Trophoblast cell (in vitro differentiated cells and primary cell): ENCODE results near the gene NMRAL1.

ENCODE experiments used
- DNase-seq, 2 donors: peaks; one replicate each; pipeline ENCODE4 v3.0.0-alpha.2; 2016
- H2AFZ ChIP-seq: 2 replicates; pipeline ENCODE4 v1.6.1; 2013; ENCODE audit warnings: low read length, moderate library complexity, mild to moderate bottlenecking; ENCODE audit not compliant: insufficient read depth, poor library complexity
- H2AK5ac ChIP-seq: 2 replicates; pipeline ENCODE4 v1.6.1; 2013; ENCODE audit warnings: mild to moderate bottlenecking, low read length
- H2BK120ac ChIP-seq: 2 replicates; pipeline ENCODE4 v1.6.1; 2013; ENCODE audit warnings: low read length, mild to moderate bottlenecking, moderate library complexity; ENCODE audit not compliant: insufficient read depth, poor library complexity
- H2BK12ac ChIP-seq: 2 replicates; pipeline ENCODE4 v1.6.1; 2013; ENCODE audit warnings: mild to moderate bottlenecking, low read length, moderate library complexity
- H2BK5ac ChIP-seq: 2 replicates; pipeline ENCODE4 v1.6.1; 2013; ENCODE audit warnings: low read length, low read depth, moderate library complexity, mild to moderate bottlenecking; ENCODE audit not compliant: poor library complexity
- H3K14ac ChIP-seq: 2 replicates; pipeline ENCODE4 v1.6.1; 2013; ENCODE audit warnings: mild to moderate bottlenecking, low read length
- H3K18ac ChIP-seq: 2 replicates; pipeline ENCODE4 v1.6.1; 2013; ENCODE audit warnings: mild to moderate bottlenecking, low read length
- H3K23ac ChIP-seq: 2 replicates; pipeline ENCODE4 v1.6.1; 2013; ENCODE audit warnings: low read length
- H3K27ac ChIP-seq: 2 replicates; pipeline ENCODE4 v1.5.1; 2013; ENCODE audit warnings: low read depth, mild to moderate bottlenecking, inconsistent platforms, low read length, moderate library complexity
- H3K27me3 ChIP-seq: 2 replicates; pipeline ENCODE4 v1.6.1; 2013; ENCODE audit warnings: inconsistent platforms, mild to moderate bottlenecking, low read length, moderate library complexity; ENCODE audit not compliant: insufficient read depth
- H3K36me3 ChIP-seq, 2 experiments: 1 replicate in 1 of 2; 2 replicates in 1 of 2; pipeline ENCODE4 v1.6.1; 2013; ENCODE audit warnings: low read length in 2 of 2, mild to moderate bottlenecking in 2 of 2, moderate library complexity in 1 of 2; ENCODE audit not compliant: insufficient read depth in 2 of 2, control insufficient read depth in 1 of 2
- H3K4ac ChIP-seq: 2 replicates; pipeline ENCODE4 v1.6.1; 2013; ENCODE audit warnings: low read depth, mild to moderate bottlenecking, low read length, moderate library complexity
- H3K4me1 ChIP-seq, 2 experiments: 1 replicate in 1 of 2; 2 replicates in 1 of 2; pipeline ENCODE4 v1.6.1; 2013; ENCODE audit warnings: low read length in 2 of 2, mild to moderate bottlenecking in 2 of 2, moderate library complexity in 1 of 2; ENCODE audit not compliant: insufficient read depth in 2 of 2, control insufficient read depth in 1 of 2
- H3K4me2 ChIP-seq: 2 replicates; pipeline ENCODE4 v1.6.1; 2013; ENCODE audit warnings: inconsistent platforms, mild to moderate bottlenecking, low read length, moderate library complexity
- H3K4me3 ChIP-seq: 2 replicates; pipeline ENCODE4 v1.5.1; 2013; ENCODE audit warnings: mild to moderate bottlenecking, low read depth, low read length, inconsistent platforms
- H3K79me1 ChIP-seq: one replicate; pipeline ENCODE4 v1.6.1; 2013; ENCODE audit warnings: low read length
- H3K79me2 ChIP-seq: 2 replicates; pipeline ENCODE4 v1.6.1; 2013; ENCODE audit warnings: low read length, mild to moderate bottlenecking; ENCODE audit not compliant: control insufficient read depth, insufficient read depth, poor library complexity
- H3K9ac ChIP-seq: 2 replicates; pipeline ENCODE4 v1.6.1; 2013; ENCODE audit warnings: mild to moderate bottlenecking, low read length
- H3K9me3 ChIP-seq: 2 replicates; pipeline ENCODE4 v1.6.1; 2013; ENCODE audit warnings: low read depth, mild to moderate bottlenecking, control low read depth, inconsistent platforms, low read length; ENCODE audit not compliant: insufficient read depth
- H4K12ac ChIP-seq: 2 replicates; pipeline ENCODE4 v1.6.1; 2013; ENCODE audit warnings: low read depth, mild to moderate bottlenecking, low read length, moderate library complexity
- H4K8ac ChIP-seq: 2 replicates; pipeline ENCODE4 v1.6.1; 2013; ENCODE audit warnings: low read depth, mild to moderate bottlenecking, low read length, moderate library complexity
- H4K91ac ChIP-seq: one replicate; pipeline ENCODE4 v1.6.1; 2013; ENCODE audit warnings: low read depth, mild to moderate bottlenecking, low read length, moderate library complexity
- WGBS: extraction: QIAGEN DNeasy Blood & Tissue Kit; methylation state at CpG from one replicate; pipeline ENCODE4 v1.1.7; 2013; ENCODE audit warnings: missing lambda C conversion rate; ENCODE audit not compliant: insufficient read length, insufficient coverage; ENCODE audit errors: extremely low coverage; 5-methylcytosine and 5-hydroxymethylcytosine counted together

NMRAL1 gene

DNA sequence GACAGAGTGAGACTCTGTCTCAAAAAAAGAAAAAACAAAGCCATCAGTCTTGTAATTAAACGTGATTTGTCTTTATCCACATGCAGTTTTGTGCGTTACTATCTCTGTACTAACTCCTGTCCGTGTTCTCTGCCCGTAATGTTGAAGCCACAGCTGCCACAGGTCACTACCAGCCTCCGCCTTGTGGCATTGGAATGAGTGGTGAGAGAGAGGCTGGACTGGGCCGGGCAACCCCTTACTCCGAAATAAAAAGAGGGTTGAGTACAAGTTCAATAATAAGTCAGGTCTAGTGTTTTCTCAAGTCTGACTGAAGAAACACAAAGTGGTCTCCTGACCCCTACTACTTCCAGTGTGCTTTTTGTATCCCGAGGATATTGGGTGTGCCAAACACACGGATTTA lies 43.4 kb downstream of the NMRAL1 start:
- no peak for DNase-seq
- peaks cover 11 to 21% of the 10 kb centered on the region in 2 experiments for H3K36me3 ChIP-seq
- no CpG with 5 or more reads among the region's 9 CpGs for WGBS

GRCh38 chr16:4428500-4428899 lies 45.9 kb downstream of the NMRAL1 start:
- H2BK12ac ChIP-seq, result no peak overlapping the region
- no peak overlapping the region for H2AFZ ChIP-seq
- peaks cover 7% of the 10 kb centered on the region for H3K79me2 ChIP-seq
- H4K91ac ChIP-seq, result no peak overlapping the region
- H3K79me1 ChIP-seq, result peaks cover 11% of the 10 kb centered on the region
- H3K36me3 ChIP-seq, result peaks cover 6 to 9% of the 10 kb centered on the region in 2 experiments
- no CpG with 5 or more reads among the region's 7 CpGs for WGBS
- H3K9ac ChIP-seq, result no peak overlapping the region
- no peaks in the 10 kb centered on the region for H3K27me3 ChIP-seq
- no peak overlapping the region for H2AK5ac ChIP-seq
- H3K9me3 ChIP-seq, result no peaks in the 10 kb centered on the region
- no peak overlapping the region for H3K4me2 ChIP-seq
- no peak overlapping the region for H3K18ac ChIP-seq
- no peak overlapping the region for H4K8ac ChIP-seq
- no peak overlapping the region for H3K4me3 ChIP-seq
- DNase-seq, result no peak
- no peak overlapping the region for H2BK120ac ChIP-seq
- H3K4ac ChIP-seq, result no peak overlapping the region
- H4K12ac ChIP-seq, result no peak overlapping the region
- no peak overlapping the region for H3K27ac ChIP-seq
- no peak overlapping the region for H2BK5ac ChIP-seq
- H3K4me1 ChIP-seq, result peaks cover 0 to 3% of the 10 kb centered on the region in 2 experiments
- H3K14ac ChIP-seq, result no peak overlapping the region
- no peak overlapping the region for H3K23ac ChIP-seq

More for the DNA sequence above, 43.4 kb downstream of the NMRAL1 start:
- peaks cover 2% of the 10 kb centered on the region for H3K79me2 ChIP-seq
- H3K18ac ChIP-seq, result no peak overlapping the region
- no peak overlapping the region for H2BK120ac ChIP-seq
- H3K4ac ChIP-seq, result no peak overlapping the region
- H3K4me2 ChIP-seq, result no peak overlapping the region
- no peaks in the 10 kb centered on the region for H3K9me3 ChIP-seq
- H3K4me1 ChIP-seq, result peaks cover 0 to 3% of the 10 kb centered on the region in 2 experiments
- no peak overlapping the region for H2AK5ac ChIP-seq
- H3K27me3 ChIP-seq, result no peaks in the 10 kb centered on the region
- no peak overlapping the region for H3K27ac ChIP-seq
- no peak overlapping the region for H3K23ac ChIP-seq
- H2AFZ ChIP-seq, result no peak overlapping the region
- H2BK12ac ChIP-seq, result no peak overlapping the region
- no peak overlapping the region for H4K12ac ChIP-seq
- H3K14ac ChIP-seq, result no peak overlapping the region
- no peak overlapping the region for H4K8ac ChIP-seq
- H4K91ac ChIP-seq, result no peak overlapping the region
- no peak overlapping the region for H3K9ac ChIP-seq
- H3K79me1 ChIP-seq, result peaks cover under 1% of the 10 kb centered on the region
- H2BK5ac ChIP-seq, result no peak overlapping the region
- no peak overlapping the region for H3K4me3 ChIP-seq

DNA sequence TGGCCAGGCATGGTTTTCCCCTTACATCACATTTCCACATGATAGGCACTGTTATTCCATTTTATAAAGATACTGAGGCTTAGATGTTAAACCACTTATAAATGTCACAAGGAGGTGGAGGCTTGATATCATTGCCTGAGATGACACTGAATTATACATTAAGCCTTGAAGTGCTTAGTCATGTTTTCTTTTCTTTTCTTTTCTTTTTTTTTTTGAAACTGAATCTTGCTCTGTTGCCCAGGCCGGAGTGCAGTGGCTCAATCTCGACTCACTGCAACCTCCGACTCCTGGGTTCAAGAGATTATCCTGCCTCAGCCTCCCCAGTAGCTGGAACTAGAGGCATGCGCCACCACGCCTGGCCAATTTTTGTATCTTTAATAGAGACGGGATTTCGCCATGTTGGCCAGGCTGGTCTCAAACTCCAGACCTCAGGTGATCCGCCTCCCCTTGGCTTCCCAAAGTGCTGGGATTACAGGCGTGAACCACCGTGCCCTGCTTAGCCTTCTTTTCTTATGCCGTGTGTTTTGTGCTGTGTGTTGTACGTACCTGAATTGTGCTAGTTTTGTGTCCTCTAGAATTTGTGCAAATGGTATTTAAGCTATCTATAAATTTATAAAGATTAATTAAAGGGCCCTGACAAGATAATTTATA lies 47.6 kb downstream of the NMRAL1 start:
- Histone ChIP-seq H2BK120ac (no peak overlapping the region), H3K23ac (no peak overlapping the region), H3K79me2 (peaks cover 7% of the 10 kb centered on the region), H2AK5ac (no peak overlapping the region), H3K27ac (no peak overlapping the region), H3K18ac (no peak overlapping the region), H3K9ac (peak overlapping the region; percentile 36), H3K79me1 (peaks cover 11% of the 10 kb centered on the region), H3K14ac (no peak overlapping the region), H3K4me2 (peak overlapping the region; percentile 96), H3K4me1 (peaks cover 0 to 3% of the 10 kb centered on the region in 2 experiments), H3K4ac (peak overlapping the region; percentile 77), H4K8ac (no peak overlapping the region), H3K27me3 (no peaks in the 10 kb centered on the region), H2AFZ (no peak overlapping the region), H4K12ac (no peak overlapping the region), H3K4me3 (no peak overlapping the region), H3K36me3 (peaks cover 6 to 9% of the 10 kb centered on the region in 2 experiments), H2BK5ac (no peak overlapping the region), H4K91ac (no peak overlapping the region), H3K9me3 (no peaks in the 10 kb centered on the region), H2BK12ac (no peak overlapping the region)
- no CpG with 5 or more reads among the region's 12 CpGs for WGBS
- DNase-seq, result no peak

GRCh38 chr16:4426021-4426684 lies 48.3 kb downstream of the NMRAL1 start:
- no CpG with 5 or more reads among the region's 31 CpGs for WGBS
- H3K18ac ChIP-seq, result peak overlapping the region; percentile 11
- peaks cover 0 to 3% of the 10 kb centered on the region in 2 experiments for H3K4me1 ChIP-seq

More at GRCh38 chr16:4426021-4426684, 48.3 kb downstream of the NMRAL1 start:
- H2BK120ac ChIP-seq, result peak overlapping the region; percentile 6
- no peaks in the 10 kb centered on the region for H3K27me3 ChIP-seq
- H2BK5ac ChIP-seq, result peak overlapping the region; percentile 7
- H3K23ac ChIP-seq, result no peak overlapping the region
- H3K4me2 ChIP-seq, result peak overlapping the region; percentile 96
- peak overlapping the region; percentile 33 for H4K12ac ChIP-seq
- H4K8ac ChIP-seq, result peak overlapping the region; percentile 98
- peak overlapping the region; percentile 93 for H3K4me3 ChIP-seq
- H3K36me3 ChIP-seq, result peaks cover 4 to 9% of the 10 kb centered on the region in 2 experiments
- H3K9ac ChIP-seq, result peak overlapping the region; percentile 93
- peak overlapping the region; percentile 22 for H3K14ac ChIP-seq
- peak overlapping the region; percentile 18 for H3K4ac ChIP-seq
- H3K9me3 ChIP-seq, result no peaks in the 10 kb centered on the region
- H2AK5ac ChIP-seq, result peak overlapping the region; percentile 42
- peak overlapping the region; percentile 17 for H4K91ac ChIP-seq
- peak in 1 of 2 donors; percentile 19 for DNase-seq
- H2BK12ac ChIP-seq, result no peak overlapping the region
- H3K27ac ChIP-seq, result peak overlapping the region; percentile 16
- peak overlapping the region; percentile 39 for H2AFZ ChIP-seq
- H3K79me1 ChIP-seq, result peaks cover 11% of the 10 kb centered on the region
- H3K79me2 ChIP-seq, result peaks cover 7% of the 10 kb centered on the region
